Muscle layer of duodenum (tissue), 2 donors: ENCODE data around the gene GRIK1.
A peak's percentile ranks its signal among the peaks of the same experiment; 100 is the strongest.

ENCODE experiments used
- H3K27ac ChIP-seq: one replicate; pipeline ENCODE4 v1.7.0; 2013; ENCODE audit warnings: mild to moderate bottlenecking, low read length
- H3K27me3 ChIP-seq: one replicate; pipeline ENCODE4 v1.7.0; 2013; ENCODE audit warnings: low read depth, mild to moderate bottlenecking, control low read depth, low read length
- H3K36me3 ChIP-seq, 2 donors: one replicate each; pipeline ENCODE4 v1.7.0; 2013; ENCODE audit warnings: low read length in 2 of 2, control low read depth in 1 of 2, mild to moderate bottlenecking in 1 of 2; ENCODE audit not compliant: insufficient read depth in 2 of 2, control insufficient read depth in 1 of 2
- H3K4me1 ChIP-seq, 2 donors: one replicate each; pipeline ENCODE4 v1.7.0; 2013; ENCODE audit warnings: low read length in 2 of 2, mild to moderate bottlenecking in 2 of 2, control low read depth in 1 of 2, moderate library complexity in 1 of 2; ENCODE audit not compliant: insufficient read depth in 2 of 2, control insufficient read depth in 1 of 2
- H3K4me3 ChIP-seq, 2 donors: one replicate each; pipeline ENCODE4 v1.7.0; 2013; ENCODE audit warnings: low read length in 2 of 2, low read depth in 1 of 2, mild to moderate bottlenecking in 1 of 2
- H3K9me3 ChIP-seq, 2 donors: one replicate each; pipeline ENCODE4 v1.7.0; 2013; ENCODE audit warnings: low read length in 2 of 2, control low read depth in 1 of 2, mild to moderate bottlenecking in 1 of 2; ENCODE audit not compliant: control insufficient read depth in 1 of 2
- donor health status: healthy.

The GRIK1 gene

GRCh38 chr21:29827236-29827635 is 112.6 kb downstream of the GRIK1 start:
- Histone ChIP-seq H3K36me3 (no peaks in the 10 kb centered on the region), H3K4me1 (no peaks in the 10 kb centered on the region), H3K9me3 (peaks cover 0 to 5% of the 10 kb centered on the region in 2 donors), H3K27me3 (no peaks in the 10 kb centered on the region), H3K4me3 (peak overlapping the region in 1 of 2 donors; percentile 16), H3K27ac (no peak overlapping the region)

GRCh38 chr21:29826386-29826785 is 113.4 kb downstream of the GRIK1 start:
- Histone ChIP-seq H3K4me1 (no peaks in the 10 kb centered on the region), H3K27ac (no peak overlapping the region), H3K4me3 (no peak overlapping the region), H3K36me3 (no peaks in the 10 kb centered on the region), H3K9me3 (peaks cover 0 to 5% of the 10 kb centered on the region in 2 donors), H3K27me3 (no peaks in the 10 kb centered on the region)

- H3K4me1 ChIP-seq, result no peaks in the 10 kb centered on the region
Measured at GRCh38 chr21:29825936-29826335, 113.9 kb downstream of the GRIK1 start.

GRCh38 chr21:29825345-29825744 is 114.5 kb downstream of the GRIK1 start:
- Histone ChIP-seq H3K36me3 (no peaks in the 10 kb centered on the region), H3K27me3 (no peaks in the 10 kb centered on the region), H3K9me3 (peaks cover 0 to 5% of the 10 kb centered on the region in 2 donors), H3K4me1 (no peaks in the 10 kb centered on the region), H3K27ac (no peak overlapping the region), H3K4me3 (no peak overlapping the region)

More at GRCh38 chr21:29825936-29826335, 113.9 kb downstream of the GRIK1 start:
- no peaks in the 10 kb centered on the region for H3K36me3 ChIP-seq
- peaks cover 0 to 5% of the 10 kb centered on the region in 2 donors for H3K9me3 ChIP-seq
- H3K27ac ChIP-seq, result no peak overlapping the region
- H3K27me3 ChIP-seq, result no peaks in the 10 kb centered on the region
- H3K4me3 ChIP-seq, result no peak overlapping the region

GRCh38 chr21:29822064-29822463 is 117.7 kb downstream of the GRIK1 start:
- H3K27ac ChIP-seq, result no peak overlapping the region
- no peaks in the 10 kb centered on the region for H3K27me3 ChIP-seq
- no peak overlapping the region for H3K4me3 ChIP-seq
- no peaks in the 10 kb centered on the region for H3K36me3 ChIP-seq
- no peaks in the 10 kb centered on the region for H3K4me1 ChIP-seq
- H3K9me3 ChIP-seq, result no peaks in the 10 kb centered on the region

- no peaks in the 10 kb centered on the region for H3K4me1 ChIP-seq
- no peak overlapping the region for H3K4me3 ChIP-seq
- no peak overlapping the region for H3K27ac ChIP-seq
- H3K9me3 ChIP-seq, result no peaks in the 10 kb centered on the region
- no peaks in the 10 kb centered on the region for H3K36me3 ChIP-seq
- H3K27me3 ChIP-seq, result no peaks in the 10 kb centered on the region
Measured at GRCh38 chr21:29821230-29821629, 118.6 kb downstream of the GRIK1 start.

GRCh38 chr21:29819675-29820326 is 120.0 kb downstream of the GRIK1 start:
- Histone ChIP-seq H3K9me3 (no peaks in the 10 kb centered on the region), H3K27ac (no peak overlapping the region), H3K4me1 (no peaks in the 10 kb centered on the region), H3K36me3 (no peaks in the 10 kb centered on the region), H3K4me3 (no peak overlapping the region), H3K27me3 (no peaks in the 10 kb centered on the region)

- Histone ChIP-seq H3K4me1 (no peaks in the 10 kb centered on the region), H3K4me3 (no peak overlapping the region), H3K27me3 (no peaks in the 10 kb centered on the region), H3K9me3 (no peaks in the 10 kb centered on the region), H3K27ac (no peak overlapping the region), H3K36me3 (no peaks in the 10 kb centered on the region)
Measured at GRCh38 chr21:29818383-29818921, 121.3 kb downstream of the GRIK1 start.

- Histone ChIP-seq H3K27me3 (no peaks in the 10 kb centered on the region), H3K9me3 (no peaks in the 10 kb centered on the region), H3K36me3 (no peaks in the 10 kb centered on the region), H3K4me1 (no peaks in the 10 kb centered on the region), H3K4me3 (no peak overlapping the region), H3K27ac (no peak overlapping the region)
Measured at GRCh38 chr21:29817450-29817849, 122.3 kb downstream of the GRIK1 start.

GRCh38 chr21:29812947-29813346 is 126.8 kb downstream of the GRIK1 start:
- Histone ChIP-seq H3K4me3 (no peak overlapping the region), H3K27me3 (no peaks in the 10 kb centered on the region), H3K36me3 (no peaks in the 10 kb centered on the region), H3K9me3 (no peaks in the 10 kb centered on the region), H3K27ac (no peak overlapping the region), H3K4me1 (no peaks in the 10 kb centered on the region)

GRCh38 chr21:29810871-29811270 is 128.9 kb downstream of the GRIK1 start:
- no peaks in the 10 kb centered on the region for H3K4me1 ChIP-seq
- no peaks in the 10 kb centered on the region for H3K36me3 ChIP-seq
- no peaks in the 10 kb centered on the region for H3K9me3 ChIP-seq
- no peak overlapping the region for H3K27ac ChIP-seq
- no peak overlapping the region for H3K4me3 ChIP-seq
- no peaks in the 10 kb centered on the region for H3K27me3 ChIP-seq

- H3K4me3 ChIP-seq, result no peak overlapping the region
- no peaks in the 10 kb centered on the region for H3K4me1 ChIP-seq
- no peaks in the 10 kb centered on the region for H3K27me3 ChIP-seq
- H3K36me3 ChIP-seq, result no peaks in the 10 kb centered on the region
- H3K27ac ChIP-seq, result no peak overlapping the region
- no peaks in the 10 kb centered on the region for H3K9me3 ChIP-seq
Measured at GRCh38 chr21:29808153-29808552, 131.6 kb downstream of the GRIK1 start.
